GM18505 (cell line): Measurements from ENCODE around the gene HDAC9.

Experiments used
- ATAC-seq: cut with Tn5 transposase; IDR thresholded peaks from one replicate; pipeline ENCODE4 v1.9.1; 2021; ENCODE audit not compliant: unreplicated experiment
- POLR2A ChIP-seq: IDR thresholded peaks from 4 replicates; pipeline ENCODE4 v1.6.1; 2011; ENCODE audit warnings: borderline replicate concordance; ENCODE audit not compliant: insufficient read depth, insufficient read length; ENCODE audit errors: extremely low read depth

Gene HDAC9

DNA sequence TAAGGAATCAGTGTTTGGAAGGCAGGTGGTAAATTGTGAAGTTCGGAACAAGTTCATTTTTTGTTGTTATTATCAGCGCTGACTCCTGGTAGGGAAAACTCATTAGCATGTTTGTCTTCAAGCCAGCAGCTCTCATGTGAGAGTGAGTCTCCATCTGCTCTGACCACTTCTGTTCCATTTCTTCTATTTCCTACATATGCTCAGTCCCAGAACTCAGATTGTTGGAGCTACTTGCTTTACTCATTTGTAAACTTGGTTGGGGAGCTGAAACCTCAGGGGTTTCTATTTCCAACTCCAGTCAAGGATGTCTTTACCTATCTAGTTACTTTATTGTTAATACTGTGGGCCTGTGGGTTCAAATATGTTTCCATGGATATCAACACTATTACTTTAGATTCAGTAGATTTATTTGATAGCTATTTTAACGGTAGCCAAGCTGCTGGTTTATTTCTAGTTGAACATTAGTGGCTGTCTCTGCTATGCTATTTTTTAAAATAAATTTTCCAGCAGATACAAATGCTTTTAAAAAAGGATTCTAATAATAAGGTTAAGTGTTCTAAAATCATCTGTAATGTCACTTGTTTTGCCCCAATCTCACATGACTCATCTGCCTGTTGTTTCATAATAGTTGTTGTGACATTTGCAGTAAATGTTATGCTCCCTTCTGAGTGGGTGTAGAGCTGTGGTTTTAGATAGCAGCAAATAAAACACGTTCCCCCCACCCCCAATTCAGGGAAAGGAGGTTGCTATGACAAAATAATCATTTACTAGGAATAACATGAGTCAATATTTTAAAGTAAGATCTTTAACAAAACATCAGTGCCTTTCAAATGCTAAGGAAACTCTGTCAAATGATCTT, 143.3 kb downstream of the HDAC9 start:
- no peak for TF ChIP-seq POLR2A
- no peak for ATAC-seq

DNA sequence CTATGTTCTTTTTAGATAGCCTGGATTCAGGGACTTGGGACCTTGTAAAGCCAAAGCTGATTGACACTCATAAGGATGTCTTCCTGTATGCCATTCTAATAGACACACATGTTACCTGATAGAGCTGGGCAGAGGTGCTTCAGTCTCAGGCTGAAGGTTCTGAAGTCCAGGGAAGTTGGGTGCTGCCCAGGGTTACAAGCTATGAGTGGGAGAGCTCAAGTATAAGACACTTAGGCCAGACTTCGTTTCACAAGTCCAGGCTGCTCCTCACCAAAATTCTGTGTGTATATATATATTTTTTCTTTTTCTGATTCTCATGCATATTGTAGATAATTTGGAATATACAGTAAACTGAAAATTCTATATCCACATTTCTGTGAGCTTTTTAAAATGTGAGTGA, 144.2 kb downstream of the HDAC9 start:
- no peak for TF ChIP-seq POLR2A
- no peak for ATAC-seq

DNA sequence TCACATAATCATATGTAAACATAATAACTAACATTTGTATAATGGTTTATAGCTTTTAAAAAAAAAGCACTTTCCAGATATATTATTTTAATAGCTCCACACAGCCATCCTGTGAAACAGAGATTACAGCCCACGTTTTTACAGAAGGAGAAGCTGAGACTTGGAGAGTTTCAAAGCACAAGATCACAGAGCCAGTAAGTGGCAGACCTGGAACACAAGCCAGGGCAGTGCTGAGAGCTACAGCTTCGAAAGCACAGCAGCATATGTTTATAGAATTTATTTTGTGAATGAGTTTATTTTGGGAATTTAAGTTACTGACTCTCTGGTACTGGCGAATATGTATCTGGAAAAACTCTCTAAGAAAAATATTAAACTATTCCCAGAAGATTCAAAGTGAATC, 149.4 kb downstream of the HDAC9 start:
- TF ChIP-seq POLR2A, result no peak

DNA sequence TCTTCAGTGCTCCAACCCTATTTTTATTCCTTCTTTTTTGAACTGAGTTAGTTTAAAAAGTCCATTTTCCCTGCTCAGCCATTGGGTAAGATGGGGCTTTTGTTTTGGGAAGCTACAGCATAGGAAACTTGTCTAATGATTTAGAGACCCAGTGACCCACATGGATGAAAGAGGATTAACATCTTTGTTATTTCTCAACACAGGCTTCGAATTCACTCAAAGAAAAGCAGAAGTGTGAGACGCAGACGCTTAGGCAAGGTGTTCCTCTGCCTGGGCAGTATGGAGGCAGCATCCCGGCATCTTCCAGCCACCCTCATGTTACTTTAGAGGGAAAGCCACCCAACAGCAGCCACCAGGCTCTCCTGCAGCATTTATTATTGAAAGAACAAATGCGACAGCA, 152.0 kb downstream of the HDAC9 start:
- ATAC-seq, result no peak
- no peak for TF ChIP-seq POLR2A

More for the DNA sequence above, 149.4 kb downstream of the HDAC9 start:
- no peak for ATAC-seq

DNA sequence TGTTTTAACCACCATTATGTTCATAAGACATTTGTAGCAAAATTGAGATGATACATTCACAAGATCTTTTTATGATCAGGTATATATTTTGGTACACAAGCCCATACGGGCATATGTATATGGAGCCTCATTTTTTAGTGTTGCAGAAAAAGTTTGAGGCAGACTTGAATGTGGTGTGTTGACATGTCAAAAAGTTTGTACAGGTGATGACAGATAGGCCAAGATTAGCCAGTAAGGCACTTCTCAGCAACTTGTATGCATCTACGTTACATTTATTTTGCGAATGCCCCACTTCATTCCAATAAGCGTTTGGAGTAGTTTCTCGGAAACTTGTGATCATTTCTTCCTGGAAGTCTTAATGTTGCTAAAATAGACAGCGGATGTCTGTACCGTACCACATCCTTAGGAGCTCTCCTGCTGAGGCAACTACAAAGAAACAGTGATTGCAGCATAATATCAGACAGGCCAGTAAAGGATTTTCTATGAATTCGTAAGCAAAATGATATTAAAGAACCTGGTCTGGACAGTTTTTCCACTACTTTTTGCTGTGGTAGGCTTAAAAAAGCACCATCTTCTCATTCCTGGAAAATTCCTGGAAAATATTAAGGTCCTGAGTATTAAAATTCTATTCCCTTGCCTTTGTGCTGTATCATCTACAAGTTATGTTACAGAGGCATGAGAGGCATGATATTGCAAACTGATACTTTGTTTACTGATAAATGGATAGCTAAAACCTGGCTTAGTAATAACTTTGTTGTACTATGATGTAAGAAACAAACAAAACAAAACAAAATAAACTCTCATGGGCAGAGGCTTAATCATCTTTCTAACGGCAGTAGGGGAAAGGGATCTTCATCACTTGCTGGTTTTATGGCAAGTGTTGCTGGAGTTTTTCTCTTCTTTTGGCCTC, 153.6 kb downstream of the HDAC9 start:
- ATAC-seq, result no peak
- TF ChIP-seq POLR2A, result no peak

DNA sequence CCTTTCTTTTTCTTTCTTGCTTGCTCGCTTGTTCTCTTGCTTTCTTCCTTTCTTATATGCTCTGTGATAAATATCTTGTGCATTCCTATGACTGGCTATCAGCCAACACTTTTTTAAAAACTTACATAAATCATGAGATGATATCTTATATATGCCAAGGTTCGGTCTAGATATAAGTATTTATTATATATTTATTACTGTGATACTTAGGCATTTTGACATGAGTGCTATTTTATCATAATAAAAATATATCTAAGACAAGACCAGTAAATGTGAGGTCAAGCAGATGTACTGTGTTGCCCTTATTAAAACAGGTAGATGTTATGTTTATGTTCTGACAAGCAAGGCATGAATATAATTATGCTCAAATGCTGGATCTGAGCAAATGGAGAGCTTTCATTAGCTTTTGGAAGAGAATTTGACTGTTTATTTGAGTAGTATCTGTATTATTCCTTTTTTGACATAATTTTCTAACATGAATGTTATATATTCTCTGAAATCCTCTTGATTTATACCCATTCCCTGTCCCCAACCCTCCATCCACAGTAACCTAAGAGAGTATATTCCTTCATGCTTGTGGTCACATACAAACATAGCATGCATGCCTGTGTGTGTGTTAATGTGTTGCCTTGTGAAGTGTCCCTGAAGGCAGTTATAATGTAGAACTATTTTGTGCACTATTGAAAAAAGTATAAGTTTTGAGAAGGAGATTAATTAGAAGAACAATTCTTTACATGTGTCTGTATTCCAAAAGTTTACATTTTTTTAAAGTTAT, 158.0 kb downstream of the HDAC9 start:
- no peak for ATAC-seq
- TF ChIP-seq POLR2A, result no peak

DNA sequence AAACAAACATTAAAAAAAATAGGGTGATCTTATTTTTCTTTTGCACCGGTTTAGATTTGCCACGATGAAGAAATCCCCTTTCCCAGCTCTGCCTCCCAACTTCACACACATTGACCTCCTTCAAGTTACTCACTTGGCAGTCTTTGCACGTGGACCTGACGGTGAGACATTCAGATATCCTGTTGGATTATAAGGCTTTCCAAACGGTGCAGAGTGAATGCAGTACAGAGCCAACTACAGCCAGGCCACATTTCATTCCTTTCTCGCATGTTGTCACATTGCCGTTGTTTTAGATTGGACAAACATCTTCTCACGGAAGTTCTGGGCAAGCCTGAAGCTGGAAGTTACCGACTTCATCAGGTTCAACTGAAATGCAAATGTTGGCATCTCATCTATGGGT, 159.2 kb downstream of the HDAC9 start:
- no peak for ATAC-seq
- TF ChIP-seq POLR2A, result no peak

DNA sequence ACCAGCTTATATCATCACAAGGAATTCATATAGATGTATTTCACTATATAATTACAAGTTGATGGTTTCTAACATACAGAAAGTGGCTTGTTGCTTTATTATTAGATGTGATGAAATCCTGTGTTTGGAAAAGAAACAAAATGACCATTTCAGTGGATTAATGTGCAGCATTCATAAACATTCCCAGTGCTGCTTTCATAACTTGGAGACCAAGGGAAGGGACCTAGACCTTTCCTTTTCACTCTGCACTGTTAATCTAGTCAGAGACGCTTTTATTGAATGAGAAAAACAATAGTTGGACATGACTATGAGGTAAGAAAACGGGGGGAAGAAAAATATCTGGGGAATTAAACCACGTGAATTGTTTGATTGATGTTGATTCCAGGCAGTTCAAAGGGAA, 160.0 kb downstream of the HDAC9 start:
- ATAC-seq, result no peak
- TF ChIP-seq POLR2A, result no peak

DNA sequence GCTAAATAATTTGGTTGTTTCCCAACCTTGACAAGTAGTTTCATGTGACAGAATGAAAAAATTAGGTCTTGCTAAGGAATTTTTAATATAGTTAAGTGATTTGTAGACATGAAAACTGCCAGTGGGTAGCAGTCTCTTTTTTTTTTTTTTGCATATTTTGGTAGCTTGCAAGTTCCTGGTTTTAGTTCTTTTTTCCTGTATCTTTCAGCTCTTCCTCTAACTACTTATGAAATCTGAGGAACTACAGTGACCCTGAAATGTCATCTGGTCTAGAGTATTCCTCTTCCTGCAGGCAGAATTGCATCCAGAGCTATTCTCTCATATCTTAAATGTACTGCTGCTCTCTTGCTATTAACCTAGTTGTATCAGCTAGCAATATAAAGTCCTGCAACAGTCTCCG, 160.4 kb downstream of the HDAC9 start:
- no peak for ATAC-seq
- no peak for TF ChIP-seq POLR2A

DNA sequence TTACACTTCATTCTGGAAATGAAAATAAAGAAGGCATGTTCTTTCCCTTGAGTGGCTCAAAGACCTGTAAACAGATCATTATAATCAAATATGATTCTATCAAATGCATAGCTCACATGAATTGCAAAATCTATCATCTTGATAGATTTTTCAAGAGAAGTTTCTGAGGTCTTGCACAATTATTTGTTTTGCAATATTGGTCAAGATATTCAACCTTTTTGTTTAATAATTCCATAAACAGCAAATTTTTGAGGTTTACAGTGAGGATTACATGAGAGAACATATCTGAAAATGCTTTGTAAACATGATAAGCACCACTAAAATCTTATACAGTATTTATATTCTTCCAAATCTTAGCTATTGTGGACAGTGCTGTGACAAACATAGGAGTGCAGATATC, 160.8 kb downstream of the HDAC9 start:
- no peak for TF ChIP-seq POLR2A

DNA sequence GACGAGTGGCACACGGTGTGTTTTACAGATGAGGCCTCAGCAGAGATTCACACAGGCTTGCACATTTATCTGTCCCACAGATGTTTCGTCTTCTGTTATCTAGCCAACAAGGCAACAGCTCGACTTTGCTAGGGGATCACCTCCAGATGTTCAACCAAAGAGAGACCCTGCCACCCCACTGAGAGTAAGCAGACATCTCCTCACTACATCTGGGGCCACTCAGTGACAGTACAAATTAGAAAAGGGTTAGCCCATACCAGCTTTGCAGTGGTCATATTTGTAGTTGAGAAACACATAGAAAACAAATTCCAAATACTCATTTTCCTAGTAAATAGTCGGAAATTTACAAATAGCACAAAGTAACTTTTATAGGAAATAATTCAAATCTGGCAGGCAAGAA, 164.2 kb downstream of the HDAC9 start:
- TF ChIP-seq POLR2A, result no peak
- no peak for ATAC-seq

More for the DNA sequence above, 160.8 kb downstream of the HDAC9 start:
- no peak for ATAC-seq

DNA sequence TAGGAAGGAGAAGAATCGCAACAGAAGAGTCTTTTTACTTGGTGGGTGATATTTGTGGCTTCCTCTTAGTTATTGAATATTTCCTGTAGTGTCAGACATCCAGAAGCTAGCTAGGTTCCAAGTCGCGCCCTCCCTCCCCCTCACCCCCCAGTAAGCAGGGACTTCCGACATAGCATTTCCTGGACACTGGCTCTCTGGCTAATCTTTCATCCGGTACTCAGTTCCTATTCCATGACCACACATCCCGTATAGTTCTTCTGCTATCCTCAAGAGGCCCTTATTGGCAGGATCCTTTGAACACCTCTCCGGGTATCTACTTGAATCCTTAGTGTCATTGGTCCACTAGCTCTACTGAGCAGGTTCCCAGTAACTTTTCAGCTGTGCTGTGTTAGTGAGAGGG, 167.8 kb downstream of the HDAC9 start:
- no peak for ATAC-seq
- no peak for TF ChIP-seq POLR2A

DNA sequence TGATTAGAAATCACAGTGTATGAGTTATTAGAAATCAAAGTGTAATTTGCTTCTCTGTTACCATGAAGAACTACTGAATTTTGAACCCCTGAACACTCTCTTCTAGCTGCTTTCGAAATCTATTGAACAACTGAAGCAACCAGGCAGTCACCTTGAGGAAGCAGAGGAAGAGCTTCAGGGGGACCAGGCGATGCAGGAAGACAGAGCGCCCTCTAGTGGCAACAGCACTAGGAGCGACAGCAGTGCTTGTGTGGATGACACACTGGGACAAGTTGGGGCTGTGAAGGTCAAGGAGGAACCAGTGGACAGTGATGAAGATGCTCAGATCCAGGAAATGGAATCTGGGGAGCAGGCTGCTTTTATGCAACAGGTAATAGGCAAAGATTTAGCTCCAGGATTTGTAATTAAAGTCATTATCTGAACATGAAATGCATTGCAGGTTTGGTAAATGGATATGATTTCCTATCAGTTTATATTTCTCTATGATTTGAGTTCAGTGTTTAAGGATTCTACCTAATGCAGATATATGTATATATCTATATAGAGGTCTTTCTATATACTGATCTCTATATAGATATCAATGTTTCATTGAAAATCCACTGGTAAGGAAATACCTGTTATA, 170.7 kb downstream of the HDAC9 start:
- ATAC-seq, result peak; percentile 99
- TF ChIP-seq POLR2A, result no peak
